SK-N-SH (cell line): ENCODE results near the gene ZFP90.

Source experiments
- CTCF ChIP-seq: fragments of 200-600 bp; sonication (generic); IDR thresholded peaks from 2 replicates; pipeline ENCODE4 v1.6.1; 2017; ENCODE audit warnings: antibody characterized with exemption, mild to moderate bottlenecking, moderate library complexity
- ELF1 ChIP-seq: IDR thresholded peaks from 2 replicates; pipeline ENCODE4 v1.4.0; 2012
- EZH2phosphoT487 ChIP-seq: fragments of 200-600 bp; sonication (generic); IDR thresholded peaks from 2 replicates; pipeline ENCODE4 v1.6.1; 2017; ENCODE audit warnings: low read depth, mixed run types, mild to moderate bottlenecking, antibody characterized with exemption, moderate library complexity, borderline replicate concordance
- POLR2AphosphoS5 ChIP-seq: IDR thresholded peaks from 2 replicates; pipeline ENCODE4 v1.6.1; 2012; ENCODE audit warnings: low read depth, low read length
- REST ChIP-seq: IDR thresholded peaks from 2 replicates; pipeline ENCODE4 v1.6.1; 2012; ENCODE audit warnings: mild to moderate bottlenecking, low read depth, low read length, moderate library complexity
- RFX5 ChIP-seq: IDR thresholded peaks from 2 replicates; pipeline ENCODE4 v1.6.1; 2012; ENCODE audit warnings: mild to moderate bottlenecking, improper control_type of control experiment, low read length

GRCh38 chr16:68538880-68539701, at the start of gene ZFP90:
- TF ChIP-seq ELF1 (no peak), POLR2AphosphoS5 (peak; percentile 82), REST (no peak), CTCF (no peak), RFX5 (no peak), EZH2phosphoT487 (no peak)
